Measurements from ENCODE around the gene OR11H12. TPM values are rescaled to one million over a fixed set of nuclear protein-coding genes. Genes with fewer than 3 reads are reported as not detected.

OR11H12 gene, protein sequence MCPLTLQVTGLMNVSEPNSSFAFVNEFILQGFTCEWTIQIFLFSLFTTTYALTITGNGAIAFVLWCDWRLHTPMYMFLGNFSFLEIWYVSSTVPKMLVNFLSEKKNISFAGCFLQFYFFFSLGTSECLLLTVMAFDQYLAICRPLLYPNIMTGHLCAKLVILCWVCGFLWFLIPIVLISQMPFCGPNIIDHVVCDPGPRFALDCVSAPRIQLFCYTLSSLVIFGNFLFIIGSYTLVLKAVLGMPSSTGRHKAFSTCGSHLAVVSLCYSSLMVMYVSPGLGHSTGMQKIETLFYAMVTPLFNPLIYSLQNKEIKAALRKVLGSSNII
- not detected in 2 replicates for total RNA-seq

GRCh38 chr14:18600817-18601216 lies at the start of gene OR11H12:
OR11H12 (plus strand) TSS chr14:18601117; CDS start chr14:18601117, 0 bp downstream.

Small RNA genes lying within 50 kb of the gene (small RNA-seq; reads per million reads assigned to genes)
- gene CR383656.6: not detected
- not detected for gene CR383656.7
- not detected for gene CR383656.9

Data from vein endothelial cell (primary cell).